WERI-Rb-1 (cell line): ENCODE data around the gene RUSC1.

ENCODE experiments used
- DNase-seq: peaks from one replicate; pipeline ENCODE4 v3.0.0-alpha.2; 2020
- H3K27ac ChIP-seq: fragments of 250-450 bp; sonication (Bioruptor Pico); 2 replicates; pipeline ENCODE4 v1.5.1; 2020; ENCODE audit warnings: mild to moderate bottlenecking, moderate library complexity
- H3K27me3 ChIP-seq: fragments of 250-450 bp; sonication (Bioruptor Pico); 2 replicates; pipeline ENCODE4 v1.5.1; 2021; ENCODE audit warnings: mild to moderate bottlenecking, low read depth, moderate library complexity; ENCODE audit not compliant: insufficient read depth, severe bottlenecking
- H3K36me3 ChIP-seq: fragments of 250-450 bp; sonication (Bioruptor Pico); 2 replicates; pipeline ENCODE4 v1.5.1; 2020; ENCODE audit warnings: mild to moderate bottlenecking, moderate library complexity
- H3K4me3 ChIP-seq: 2 replicates; pipeline ENCODE4 v1.5.1; 2011; ENCODE audit warnings: low read depth, mild to moderate bottlenecking, control low read depth, low read length
- H3K9me3 ChIP-seq: fragments of 250-450 bp; sonication (Bioruptor Pico); 2 replicates; pipeline ENCODE4 v1.5.1; 2021; ENCODE audit warnings: mild to moderate bottlenecking, moderate library complexity; ENCODE audit not compliant: severe bottlenecking
- TF ChIP-seq, protein P1 (sequence below): IDR thresholded peaks from 2 replicates; pipeline ENCODE4 v1.5.1; 2011; ENCODE audit warnings: low read depth, mild to moderate bottlenecking, control low read depth, inconsistent platforms, low read length

The RUSC1 gene

DNA sequence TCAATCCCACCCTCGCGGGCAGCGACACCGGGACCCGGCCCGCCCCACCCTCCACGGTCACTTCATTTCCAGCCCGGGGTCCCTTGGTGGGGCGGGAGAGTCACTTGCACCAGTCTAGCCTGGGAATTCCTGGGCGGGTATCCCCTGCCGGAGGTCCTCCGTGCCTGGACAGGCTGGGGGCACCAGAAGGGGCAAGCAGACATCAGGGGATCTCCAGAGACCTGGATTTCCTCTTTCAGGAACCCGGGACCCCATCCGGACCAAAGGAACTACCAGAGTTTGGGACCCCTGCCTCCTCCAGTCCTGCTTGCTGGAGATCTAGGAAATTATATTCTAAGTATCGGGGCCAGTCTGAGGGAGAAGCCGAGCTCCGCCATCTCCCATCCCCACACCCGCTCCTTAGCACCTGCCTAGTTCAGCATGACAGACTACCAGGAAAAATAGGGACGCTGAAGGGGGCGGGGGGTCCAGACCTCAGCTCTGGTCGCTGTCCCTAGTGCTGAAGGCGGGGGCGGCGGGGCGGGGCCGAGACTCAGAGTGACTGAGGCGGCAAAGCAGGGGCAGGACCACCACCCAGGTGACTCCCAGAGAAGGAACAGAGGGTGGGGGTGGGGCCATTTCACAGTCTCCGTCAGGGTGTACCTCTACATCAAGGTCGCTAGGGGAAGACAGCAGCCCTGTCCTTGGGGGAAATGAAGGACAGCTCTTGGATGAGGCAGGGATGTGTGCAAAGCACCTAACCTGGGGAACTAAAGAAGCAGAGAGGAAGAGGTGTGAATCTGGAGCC is 42.6 kb upstream of the RUSC1 start:
- H3K27me3 ChIP-seq = no peaks in the 10 kb centered on the region
- no peaks in the 10 kb centered on the region for H3K9me3 ChIP-seq
- peak overlapping the region; percentile 82 for H3K4me3 ChIP-seq
- peak; percentile 98 for DNase-seq
- H3K27ac ChIP-seq = peak overlapping the region; percentile 79
- H3K36me3 ChIP-seq = peaks cover 31% of the 10 kb centered on the region
- TF ChIP-seq, protein P1, sequence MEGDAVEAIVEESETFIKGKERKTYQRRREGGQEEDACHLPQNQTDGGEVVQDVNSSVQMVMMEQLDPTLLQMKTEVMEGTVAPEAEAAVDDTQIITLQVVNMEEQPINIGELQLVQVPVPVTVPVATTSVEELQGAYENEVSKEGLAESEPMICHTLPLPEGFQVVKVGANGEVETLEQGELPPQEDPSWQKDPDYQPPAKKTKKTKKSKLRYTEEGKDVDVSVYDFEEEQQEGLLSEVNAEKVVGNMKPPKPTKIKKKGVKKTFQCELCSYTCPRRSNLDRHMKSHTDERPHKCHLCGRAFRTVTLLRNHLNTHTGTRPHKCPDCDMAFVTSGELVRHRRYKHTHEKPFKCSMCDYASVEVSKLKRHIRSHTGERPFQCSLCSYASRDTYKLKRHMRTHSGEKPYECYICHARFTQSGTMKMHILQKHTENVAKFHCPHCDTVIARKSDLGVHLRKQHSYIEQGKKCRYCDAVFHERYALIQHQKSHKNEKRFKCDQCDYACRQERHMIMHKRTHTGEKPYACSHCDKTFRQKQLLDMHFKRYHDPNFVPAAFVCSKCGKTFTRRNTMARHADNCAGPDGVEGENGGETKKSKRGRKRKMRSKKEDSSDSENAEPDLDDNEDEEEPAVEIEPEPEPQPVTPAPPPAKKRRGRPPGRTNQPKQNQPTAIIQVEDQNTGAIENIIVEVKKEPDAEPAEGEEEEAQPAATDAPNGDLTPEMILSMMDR = peak; percentile 96

DNA sequence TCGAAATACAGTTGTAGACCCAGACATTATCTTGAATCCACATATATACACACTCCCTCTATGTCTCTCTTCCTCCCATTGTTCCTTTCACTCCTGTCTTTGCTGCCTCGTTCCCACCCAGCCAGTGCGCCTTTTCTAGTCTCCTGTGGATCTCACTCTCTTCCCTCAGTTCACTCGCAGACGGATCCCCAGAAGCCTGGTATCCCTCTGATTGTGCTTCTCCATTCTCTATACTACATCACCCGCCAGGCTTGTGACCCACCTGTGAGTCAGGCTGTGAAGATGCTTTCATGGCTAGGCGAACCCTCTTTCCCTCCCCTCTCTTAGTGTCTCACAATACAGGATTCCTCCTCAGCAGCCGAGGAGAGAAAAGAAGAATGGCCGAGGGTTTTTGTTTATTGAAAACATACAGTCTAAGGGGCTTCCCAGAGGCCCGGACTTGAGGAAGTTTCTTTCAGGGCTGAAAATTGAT is 42.0 kb upstream of the RUSC1 start:
- H3K36me3 ChIP-seq = peaks cover 37% of the 10 kb centered on the region
- DNase-seq = no peak

DNA sequence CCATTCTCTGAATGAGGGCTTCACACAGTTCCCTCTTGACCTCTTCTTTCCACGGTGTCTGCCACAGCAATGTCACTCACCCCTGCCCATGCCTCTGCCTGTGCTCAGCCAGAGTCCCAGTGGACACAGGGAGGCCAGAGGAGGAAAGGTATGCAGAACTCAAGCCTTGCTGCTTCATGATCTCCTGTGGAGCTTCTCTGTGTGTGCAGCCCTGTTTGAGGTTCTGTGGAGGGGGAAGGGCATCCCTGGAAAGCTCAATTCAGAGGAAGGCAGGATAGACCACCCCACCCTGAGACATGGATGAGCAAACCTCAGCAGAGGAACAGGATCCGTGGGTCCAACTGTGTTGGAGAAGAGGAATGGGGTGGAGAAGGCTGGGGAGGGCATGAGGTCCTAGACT is 41.4 kb upstream of the RUSC1 start:
- no peaks in the 10 kb centered on the region for H3K9me3 ChIP-seq
- TF ChIP-seq, protein P1 = no peak
- peak overlapping the region; percentile 0; the same call in 1 of the 2 replicates for H3K27ac ChIP-seq
- H3K27me3 ChIP-seq = no peaks in the 10 kb centered on the region
- H3K36me3 ChIP-seq = peaks cover 43% of the 10 kb centered on the region
- no peak for DNase-seq
- H3K4me3 ChIP-seq = no peak overlapping the region

More for the DNA sequence above, 42.0 kb upstream of the RUSC1 start:
- Histone ChIP-seq H3K27me3 (no peaks in the 10 kb centered on the region), H3K27ac (peak overlapping the region; percentile 0), H3K4me3 (peak overlapping the region; percentile 82), H3K9me3 (no peaks in the 10 kb centered on the region)
- TF ChIP-seq, protein P1 = no peak

DNA sequence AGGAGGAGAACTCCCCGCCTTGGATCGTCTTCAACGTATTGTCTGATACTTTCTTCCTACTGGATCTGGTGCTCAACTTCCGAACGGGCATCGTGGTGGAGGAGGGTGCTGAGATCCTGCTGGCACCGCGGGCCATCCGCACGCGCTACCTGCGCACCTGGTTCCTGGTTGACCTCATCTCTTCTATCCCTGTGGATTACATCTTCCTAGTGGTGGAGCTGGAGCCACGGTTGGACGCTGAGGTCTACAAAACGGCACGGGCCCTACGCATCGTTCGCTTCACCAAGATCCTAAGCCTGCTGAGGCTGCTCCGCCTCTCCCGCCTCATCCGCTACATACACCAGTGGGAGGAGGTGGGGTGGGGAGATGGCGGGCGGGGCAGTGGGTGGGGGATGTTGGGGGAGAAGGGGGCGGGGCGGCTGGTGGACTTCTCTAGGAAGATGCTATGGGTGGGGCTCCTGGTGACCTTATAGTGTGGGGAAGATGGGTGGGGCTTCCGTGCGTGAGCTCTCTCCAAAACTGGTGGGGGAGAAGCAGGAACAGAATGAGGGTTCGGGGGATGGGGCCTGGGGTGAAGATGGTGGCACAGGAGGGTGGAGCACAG is 38.1 kb upstream of the RUSC1 start:
- no peak for DNase-seq
- Histone ChIP-seq H3K4me3 (no peak overlapping the region), H3K27ac (no peak overlapping the region), H3K9me3 (no peaks in the 10 kb centered on the region), H3K27me3 (no peaks in the 10 kb centered on the region), H3K36me3 (peaks cover 74% of the 10 kb centered on the region)
- TF ChIP-seq, protein P1 = no peak

DNA sequence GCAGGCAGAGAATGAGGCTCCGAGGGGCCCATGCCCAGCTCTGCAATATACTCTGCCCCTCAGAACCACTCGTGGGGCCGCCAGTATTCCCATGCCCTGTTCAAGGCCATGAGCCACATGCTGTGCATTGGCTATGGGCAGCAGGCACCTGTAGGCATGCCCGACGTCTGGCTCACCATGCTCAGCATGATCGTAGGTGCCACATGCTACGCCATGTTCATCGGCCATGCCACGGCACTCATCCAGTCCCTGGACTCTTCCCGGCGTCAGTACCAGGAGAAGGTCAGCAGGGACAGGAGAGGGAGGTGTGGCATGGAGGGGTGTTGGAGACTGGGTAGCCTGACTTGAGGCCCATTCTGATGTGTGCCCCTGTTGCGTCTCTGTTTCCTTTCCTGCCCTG is 36.2 kb upstream of the RUSC1 start:
- Histone ChIP-seq H3K9me3 (no peaks in the 10 kb centered on the region), H3K27me3 (no peaks in the 10 kb centered on the region), H3K4me3 (no peak overlapping the region), H3K27ac (no peak overlapping the region), H3K36me3 (peaks cover 86% of the 10 kb centered on the region)
- TF ChIP-seq, protein P1 = no peak
- DNase-seq = no peak
